HUES6 (cell line): ENCODE data around the gene FMNL2.

ENCODE experiments used
- H3K27ac ChIP-seq: 2 replicates; pipeline ENCODE4 v1.7.0; 2013; ENCODE audit warnings: low read depth, mild to moderate bottlenecking, low read length, inconsistent platforms
- H3K27me3 ChIP-seq: 2 replicates; pipeline ENCODE4 v1.6.1; 2013; ENCODE audit warnings: low read length; ENCODE audit not compliant: control insufficient read depth, insufficient read depth
- H3K36me3 ChIP-seq: 2 replicates; pipeline ENCODE4 v1.6.1; 2013; ENCODE audit warnings: low read length; ENCODE audit not compliant: control insufficient read depth, insufficient read depth
- H3K4me1 ChIP-seq: 2 replicates; pipeline ENCODE4 v1.6.1; 2013; ENCODE audit warnings: low read length; ENCODE audit not compliant: control insufficient read depth, insufficient read depth
- H3K4me3 ChIP-seq: 2 replicates; pipeline ENCODE4 v1.5.1; 2013; ENCODE audit warnings: low read depth, low read length
- H3K9ac ChIP-seq: one replicate; pipeline ENCODE4 v1.6.1; 2013; ENCODE audit warnings: mild to moderate bottlenecking, low read length
- H3K9me3 ChIP-seq: 2 replicates; pipeline ENCODE4 v1.6.1; 2013; ENCODE audit warnings: low read depth, low read length; ENCODE audit not compliant: control insufficient read depth, insufficient read depth

Gene FMNL2

GRCh38 chr2:152594022-152594766 is 259.2 kb downstream of the FMNL2 start:
- Histone ChIP-seq H3K9me3 (no peaks in the 10 kb centered on the region), H3K4me3 (no peak overlapping the region), H3K27ac (no peak overlapping the region), H3K27me3 (no peaks in the 10 kb centered on the region), H3K4me1 (peaks cover 5% of the 10 kb centered on the region; the same call in 1 of the 2 replicates), H3K36me3 (peaks cover 7% of the 10 kb centered on the region; the same call in 1 of the 2 replicates), H3K9ac (no peak overlapping the region)

GRCh38 chr2:152594792-152595191 is 259.8 kb downstream of the FMNL2 start:
- H3K4me1 ChIP-seq: peaks cover 5% of the 10 kb centered on the region; the same call in 1 of the 2 replicates
- H3K9ac ChIP-seq: no peak overlapping the region
- no peak overlapping the region for H3K4me3 ChIP-seq
- no peak overlapping the region for H3K27ac ChIP-seq
- H3K27me3 ChIP-seq: no peaks in the 10 kb centered on the region
- H3K9me3 ChIP-seq: no peaks in the 10 kb centered on the region
- H3K36me3 ChIP-seq: peaks cover 3% of the 10 kb centered on the region; the same call in 1 of the 2 replicates

GRCh38 chr2:152598975-152599759 is 264.2 kb downstream of the FMNL2 start:
- no peak overlapping the region for H3K27ac ChIP-seq
- peaks cover 5% of the 10 kb centered on the region; the same call in 1 of the 2 replicates for H3K4me1 ChIP-seq
- peaks cover 3% of the 10 kb centered on the region; the same call in 1 of the 2 replicates for H3K36me3 ChIP-seq
- no peak overlapping the region for H3K4me3 ChIP-seq
- H3K27me3 ChIP-seq: no peaks in the 10 kb centered on the region
- no peak overlapping the region for H3K9ac ChIP-seq
- H3K9me3 ChIP-seq: no peaks in the 10 kb centered on the region

- Histone ChIP-seq H3K9ac (no peak overlapping the region), H3K27ac (no peak overlapping the region), H3K9me3 (no peaks in the 10 kb centered on the region), H3K27me3 (no peaks in the 10 kb centered on the region), H3K36me3 (peaks cover 3% of the 10 kb centered on the region; the same call in 1 of the 2 replicates), H3K4me1 (peaks cover 5% of the 10 kb centered on the region; the same call in 1 of the 2 replicates), H3K4me3 (no peak overlapping the region)
Measured at GRCh38 chr2:152600051-152600657, 265.2 kb downstream of the FMNL2 start.

GRCh38 chr2:152600697-152601096 is 265.7 kb downstream of the FMNL2 start:
- Histone ChIP-seq H3K36me3 (peaks cover 3% of the 10 kb centered on the region; the same call in 1 of the 2 replicates), H3K27ac (no peak overlapping the region), H3K4me3 (no peak overlapping the region), H3K27me3 (no peaks in the 10 kb centered on the region), H3K9me3 (no peaks in the 10 kb centered on the region), H3K4me1 (peaks cover 5% of the 10 kb centered on the region; the same call in 1 of the 2 replicates), H3K9ac (no peak overlapping the region)

- Histone ChIP-seq H3K9ac (no peak overlapping the region), H3K27me3 (no peaks in the 10 kb centered on the region), H3K36me3 (peaks cover 10% of the 10 kb centered on the region), H3K4me3 (no peak overlapping the region), H3K9me3 (no peaks in the 10 kb centered on the region), H3K27ac (no peak overlapping the region), H3K4me1 (peaks cover 4% of the 10 kb centered on the region; the same call in 1 of the 2 replicates)
Measured at GRCh38 chr2:152602750-152603149, 267.8 kb downstream of the FMNL2 start.

GRCh38 chr2:152603166-152603565 is 268.2 kb downstream of the FMNL2 start:
- Histone ChIP-seq H3K4me1 (peaks cover under 1% of the 10 kb centered on the region; the same call in 1 of the 2 replicates), H3K36me3 (peaks cover 10% of the 10 kb centered on the region), H3K9me3 (no peaks in the 10 kb centered on the region), H3K27me3 (no peaks in the 10 kb centered on the region), H3K4me3 (no peak overlapping the region), H3K9ac (no peak overlapping the region), H3K27ac (no peak overlapping the region)

- Histone ChIP-seq H3K9ac (no peak overlapping the region), H3K27ac (no peak overlapping the region), H3K4me1 (no peaks in the 10 kb centered on the region), H3K27me3 (no peaks in the 10 kb centered on the region), H3K36me3 (peaks cover 14% of the 10 kb centered on the region), H3K4me3 (no peak overlapping the region), H3K9me3 (no peaks in the 10 kb centered on the region)
Measured at GRCh38 chr2:152606081-152606480, 271.1 kb downstream of the FMNL2 start.

GRCh38 chr2:152606941-152607340 is 272.0 kb downstream of the FMNL2 start:
- Histone ChIP-seq H3K27ac (no peak overlapping the region), H3K36me3 (peaks cover 18% of the 10 kb centered on the region), H3K9ac (no peak overlapping the region), H3K9me3 (no peaks in the 10 kb centered on the region), H3K4me1 (no peaks in the 10 kb centered on the region), H3K4me3 (no peak overlapping the region), H3K27me3 (no peaks in the 10 kb centered on the region)

- H3K9ac ChIP-seq: no peak overlapping the region
- H3K4me1 ChIP-seq: no peaks in the 10 kb centered on the region
- peaks cover 28% of the 10 kb centered on the region for H3K36me3 ChIP-seq
- no peak overlapping the region for H3K27ac ChIP-seq
- H3K27me3 ChIP-seq: no peaks in the 10 kb centered on the region
- no peak overlapping the region for H3K4me3 ChIP-seq
- H3K9me3 ChIP-seq: no peaks in the 10 kb centered on the region
Measured at GRCh38 chr2:152607793-152608300, 272.9 kb downstream of the FMNL2 start.
